Activated CD8-positive, alpha-beta memory T cell treated with anti-CD3 and anti-CD28 coated beads, Interleukin-2, amount 10 ng/mL, durations not matched to agents 7 days and 5 days (primary cell): ENCODE results near the gene GJA1. TPM values are rescaled to one million over a fixed set of nuclear protein-coding genes. Genes with fewer than 3 reads are reported as not detected.
"Not testable (repeated sequence)": the region's sequence is repeated elsewhere in the genome, so short reads cannot be mapped to it uniquely, and the experiment has no call there.

ENCODE experiments used
- ATAC-seq: fragments of 150-1000 bp; cut with Tn5 transposase; one replicate; pipeline ENCODE4 v1.10.0; 2021; ENCODE audit warnings: moderate library complexity
- CTCF ChIA-PET: fragments of 350-600 bp; sonication (Branson Sonifier 250); formaldehyde crosslinking; loops from one replicate; lab custom pipeline; 2021; ENCODE audit warnings: antibody characterized with exemption; lab: Charles Lee
- DNase-seq: peaks from one replicate; pipeline ENCODE4 v3.0.0-alpha.2; 2020
- H3K27ac Mint-ChIP-seq: one replicate; pipeline ENCODE4 v1.8.0; 2021; ENCODE audit warnings: mild to moderate bottlenecking, mixed read lengths
- H3K27me3 Mint-ChIP-seq: one replicate; pipeline ENCODE4 v1.8.0; 2021; ENCODE audit warnings: mixed read lengths
- H3K36me3 Mint-ChIP-seq: one replicate; pipeline ENCODE4 v1.8.0; 2021; ENCODE audit warnings: mild to moderate bottlenecking, mixed read lengths
- H3K4me1 Mint-ChIP-seq: one replicate; pipeline ENCODE4 v1.8.0; 2021; ENCODE audit warnings: mixed read lengths
- H3K4me3 Mint-ChIP-seq: one replicate; pipeline ENCODE4 v1.8.0; 2021; ENCODE audit warnings: mild to moderate bottlenecking, moderate library complexity, mixed read lengths
- H3K9me3 Mint-ChIP-seq: one replicate; pipeline ENCODE4 v1.8.0; 2022; ENCODE audit warnings: low read depth, mixed read lengths
- total RNA-seq, 2 experiments: library from RNA; stranded (reverse); gene quantifications; one replicate each; pipeline ENCODE4 v1.2.3, GENCODE V29; 2021

Gene GJA1
- total RNA-seq, 2 experiments from 2014 or later = not detected

GRCh38 chr6:121443971-121444541 lies 8.6 kb downstream of the GJA1 start:
- CTCF ChIA-PET = no interaction called here
- H3K4me3 Mint-ChIP-seq = no peak overlapping the region
- H3K4me1 Mint-ChIP-seq = no peaks in the 10 kb centered on the region
- ATAC-seq (no peak), DNase-seq (no peak)
- H3K27ac Mint-ChIP-seq = no peak overlapping the region
- no peaks in the 10 kb centered on the region for H3K36me3 Mint-ChIP-seq
- H3K27me3 Mint-ChIP-seq = peaks cover 5% of the 10 kb centered on the region
- H3K9me3 Mint-ChIP-seq = no peaks in the 10 kb centered on the region

DNA sequence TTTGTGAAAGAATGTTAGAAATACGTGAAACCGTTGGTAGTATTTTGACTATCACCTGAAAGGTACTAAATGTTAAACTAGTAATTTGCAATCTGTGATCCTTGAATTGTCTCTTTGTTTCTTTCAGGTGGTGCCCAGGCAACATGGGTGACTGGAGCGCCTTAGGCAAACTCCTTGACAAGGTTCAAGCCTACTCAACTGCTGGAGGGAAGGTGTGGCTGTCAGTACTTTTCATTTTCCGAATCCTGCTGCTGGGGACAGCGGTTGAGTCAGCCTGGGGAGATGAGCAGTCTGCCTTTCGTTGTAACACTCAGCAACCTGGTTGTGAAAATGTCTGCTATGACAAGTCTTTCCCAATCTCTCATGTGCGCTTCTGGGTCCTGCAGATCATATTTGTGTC lies 11.3 kb downstream of the GJA1 start:
- H3K4me3 Mint-ChIP-seq, H3K27ac Mint-ChIP-seq, H3K36me3 Mint-ChIP-seq, CTCF ChIA-PET, H3K9me3 Mint-ChIP-seq, DNase-seq, ATAC-seq, H3K27me3 Mint-ChIP-seq, H3K4me1 Mint-ChIP-seq: not testable (repeated sequence)

DNA sequence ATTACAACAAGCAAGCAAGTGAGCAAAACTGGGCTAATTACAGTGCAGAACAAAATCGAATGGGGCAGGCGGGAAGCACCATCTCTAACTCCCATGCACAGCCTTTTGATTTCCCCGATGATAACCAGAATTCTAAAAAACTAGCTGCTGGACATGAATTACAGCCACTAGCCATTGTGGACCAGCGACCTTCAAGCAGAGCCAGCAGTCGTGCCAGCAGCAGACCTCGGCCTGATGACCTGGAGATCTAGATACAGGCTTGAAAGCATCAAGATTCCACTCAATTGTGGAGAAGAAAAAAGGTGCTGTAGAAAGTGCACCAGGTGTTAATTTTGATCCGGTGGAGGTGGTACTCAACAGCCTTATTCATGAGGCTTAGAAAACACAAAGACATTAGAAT lies 12.3 kb downstream of the GJA1 start:
- H3K9me3 Mint-ChIP-seq, H3K4me1 Mint-ChIP-seq, DNase-seq, ATAC-seq, H3K4me3 Mint-ChIP-seq, CTCF ChIA-PET, H3K27me3 Mint-ChIP-seq, H3K36me3 Mint-ChIP-seq, H3K27ac Mint-ChIP-seq: not testable (repeated sequence)

GRCh38 chr6:121448528-121448927 lies 13.1 kb downstream of the GJA1 start:
- H3K4me3 Mint-ChIP-seq, H3K27me3 Mint-ChIP-seq, DNase-seq, ATAC-seq, H3K4me1 Mint-ChIP-seq, H3K27ac Mint-ChIP-seq, H3K36me3 Mint-ChIP-seq, CTCF ChIA-PET, H3K9me3 Mint-ChIP-seq: not testable (repeated sequence)

- Mint-ChIP-seq H3K9me3 (no peaks in the 10 kb centered on the region), H3K4me1 (no peaks in the 10 kb centered on the region), H3K36me3 (no peaks in the 10 kb centered on the region), H3K4me3 (no peak overlapping the region), H3K27ac (no peak overlapping the region), H3K27me3 (no peaks in the 10 kb centered on the region)
- DNase-seq (no peak), ATAC-seq (no peak)
- CTCF ChIA-PET = no interaction called here
Observed at GRCh38 chr6:121449331-121449730, 13.9 kb downstream of the GJA1 start.

DNA sequence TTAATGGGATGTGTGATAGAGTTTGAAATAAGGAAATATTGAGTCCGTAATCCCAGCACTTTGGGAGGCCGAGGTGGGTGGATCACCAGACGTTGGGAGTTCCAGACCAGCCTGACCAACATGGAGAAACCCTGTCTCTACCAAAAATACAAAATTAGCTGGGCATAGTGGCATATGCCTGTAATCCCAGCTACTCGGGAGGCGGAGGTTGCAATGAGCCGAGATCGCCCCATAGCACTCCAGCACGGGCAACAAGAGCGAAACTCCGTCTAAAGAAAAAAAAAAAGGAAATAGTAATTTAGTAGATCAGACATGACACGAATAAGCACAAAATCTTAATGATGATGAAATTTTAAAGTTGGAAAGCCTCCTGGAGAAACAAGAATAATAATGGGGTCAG lies 14.8 kb downstream of the GJA1 start:
- ATAC-seq (no peak), DNase-seq (no peak)
- Mint-ChIP-seq H3K4me1 (no peaks in the 10 kb centered on the region), H3K36me3 (no peaks in the 10 kb centered on the region), H3K4me3 (no peak overlapping the region), H3K27me3 (no peaks in the 10 kb centered on the region), H3K9me3 (no peaks in the 10 kb centered on the region), H3K27ac (no peak overlapping the region)
- CTCF ChIA-PET = no interaction called here

- Mint-ChIP-seq H3K27me3 (no peaks in the 10 kb centered on the region), H3K4me3 (no peak overlapping the region), H3K9me3 (no peaks in the 10 kb centered on the region), H3K27ac (no peak overlapping the region), H3K36me3 (no peaks in the 10 kb centered on the region), H3K4me1 (no peaks in the 10 kb centered on the region)
- CTCF ChIA-PET = no interaction called here
- ATAC-seq = no peak
- DNase-seq = no peak
Observed at GRCh38 chr6:121451250-121451649, 15.8 kb downstream of the GJA1 start.

GRCh38 chr6:121453191-121453590 lies 17.7 kb downstream of the GJA1 start:
- CTCF ChIA-PET = no interaction called here
- no peak for ATAC-seq
- Mint-ChIP-seq H3K27me3 (no peaks in the 10 kb centered on the region), H3K9me3 (no peaks in the 10 kb centered on the region), H3K4me3 (no peak overlapping the region), H3K4me1 (no peaks in the 10 kb centered on the region), H3K36me3 (no peaks in the 10 kb centered on the region), H3K27ac (no peak overlapping the region)
- no peak for DNase-seq

- H3K4me3 Mint-ChIP-seq = no peak overlapping the region
- H3K9me3 Mint-ChIP-seq = no peaks in the 10 kb centered on the region
- CTCF ChIA-PET = no interaction called here
- H3K27me3 Mint-ChIP-seq = no peaks in the 10 kb centered on the region
- H3K27ac Mint-ChIP-seq = no peak overlapping the region
- no peaks in the 10 kb centered on the region for H3K4me1 Mint-ChIP-seq
- no peak for DNase-seq
- ATAC-seq = no peak
- H3K36me3 Mint-ChIP-seq = no peaks in the 10 kb centered on the region
Observed at GRCh38 chr6:121460170-121460569, 24.7 kb downstream of the GJA1 start.

DNA sequence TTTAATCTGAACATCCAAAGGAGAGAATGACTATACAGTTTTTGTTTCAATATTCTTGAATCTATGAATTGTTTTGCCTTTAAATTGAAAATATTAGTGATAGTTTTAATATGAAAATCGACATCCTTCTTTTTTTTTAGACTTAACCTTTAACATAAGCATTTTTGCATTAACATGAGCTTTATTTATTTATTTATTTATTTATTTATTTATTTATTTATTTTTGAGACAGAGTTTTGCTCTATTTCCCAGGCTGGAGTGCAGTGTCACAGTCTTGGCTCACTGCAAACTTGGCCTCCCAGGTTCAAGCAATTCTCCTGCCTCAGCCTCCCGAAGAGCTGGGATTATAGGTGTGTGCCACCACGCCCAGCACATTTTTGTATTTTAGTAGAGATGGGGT lies 27.6 kb downstream of the GJA1 start:
- H3K4me1 Mint-ChIP-seq = no peaks in the 10 kb centered on the region
- DNase-seq (no peak), ATAC-seq (no peak)
- H3K36me3 Mint-ChIP-seq = no peaks in the 10 kb centered on the region
- CTCF ChIA-PET = no interaction called here
- no peaks in the 10 kb centered on the region for H3K9me3 Mint-ChIP-seq
- no peak overlapping the region for H3K4me3 Mint-ChIP-seq
- no peak overlapping the region for H3K27ac Mint-ChIP-seq
- H3K27me3 Mint-ChIP-seq = no peaks in the 10 kb centered on the region

DNA sequence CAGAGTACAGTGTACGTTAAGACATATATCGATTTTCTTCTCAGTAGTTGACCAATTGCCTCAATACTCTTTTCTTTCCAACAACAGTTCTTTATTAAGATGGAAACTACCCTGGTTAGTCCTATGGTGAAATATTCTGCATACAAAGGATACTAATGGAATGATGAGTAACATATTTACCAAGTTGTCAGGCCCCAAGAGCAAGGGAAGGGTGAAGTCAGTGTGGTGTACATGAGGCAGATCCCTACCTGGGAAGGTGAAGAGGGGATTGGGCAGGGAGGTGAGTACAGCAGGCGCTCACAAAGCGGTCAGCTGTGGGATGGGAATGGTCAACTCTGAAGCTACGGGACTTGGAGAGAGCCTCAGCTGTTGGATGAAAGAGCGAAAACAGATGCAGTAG lies 29.7 kb downstream of the GJA1 start:
- Mint-ChIP-seq H3K27ac (no peak overlapping the region), H3K36me3 (no peaks in the 10 kb centered on the region), H3K4me1 (no peaks in the 10 kb centered on the region), H3K9me3 (no peaks in the 10 kb centered on the region), H3K27me3 (no peaks in the 10 kb centered on the region), H3K4me3 (no peak overlapping the region)
- DNase-seq (no peak), ATAC-seq (no peak)
- CTCF ChIA-PET = no interaction called here

GRCh38 chr6:121479486-121480098 lies 44.1 kb downstream of the GJA1 start:
- H3K4me1 Mint-ChIP-seq = no peaks in the 10 kb centered on the region
- H3K27me3 Mint-ChIP-seq = no peaks in the 10 kb centered on the region
- no peaks in the 10 kb centered on the region for H3K9me3 Mint-ChIP-seq
- H3K4me3 Mint-ChIP-seq = no peak overlapping the region
- DNase-seq = no peak
- H3K27ac Mint-ChIP-seq = no peak overlapping the region
- ATAC-seq = no peak
- CTCF ChIA-PET = no interaction called here
- H3K36me3 Mint-ChIP-seq = no peaks in the 10 kb centered on the region

DNA sequence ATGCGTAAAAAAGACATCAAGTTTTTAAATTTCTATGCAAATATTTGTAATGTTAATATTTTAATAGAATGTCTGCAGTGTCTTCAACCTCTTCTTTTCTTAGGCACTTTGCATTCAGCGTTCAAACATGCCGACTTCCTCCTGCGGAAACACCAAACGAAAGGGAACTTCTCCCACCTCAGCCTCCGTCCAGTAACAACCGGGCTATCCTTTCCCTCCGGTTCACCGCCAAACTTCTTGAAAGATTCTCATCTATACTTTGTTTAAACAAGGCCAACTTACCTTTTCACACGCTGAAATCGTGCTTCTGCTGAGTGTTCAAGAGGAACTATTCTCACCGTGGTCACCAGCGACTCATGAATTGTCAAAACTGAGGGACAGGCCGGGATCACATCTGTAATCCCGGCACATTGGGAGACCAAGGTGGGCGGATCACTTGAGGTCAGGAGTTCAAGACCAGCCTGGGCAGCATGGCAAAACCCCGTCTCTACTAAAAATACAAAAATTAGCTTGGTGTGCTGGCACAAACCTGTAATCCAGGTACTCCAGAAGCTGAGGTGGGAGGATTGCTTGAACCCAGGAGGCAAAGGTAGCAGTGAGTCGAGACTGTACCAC lies 44.8 kb downstream of the GJA1 start:
- ATAC-seq = no peak
- H3K4me1 Mint-ChIP-seq = no peaks in the 10 kb centered on the region
- H3K4me3 Mint-ChIP-seq = no peak overlapping the region
- no peaks in the 10 kb centered on the region for H3K27me3 Mint-ChIP-seq
- no peaks in the 10 kb centered on the region for H3K9me3 Mint-ChIP-seq
- no peak for DNase-seq
- no peaks in the 10 kb centered on the region for H3K36me3 Mint-ChIP-seq
- no peak overlapping the region for H3K27ac Mint-ChIP-seq
- CTCF ChIA-PET = no interaction called here

- no peaks in the 10 kb centered on the region for H3K9me3 Mint-ChIP-seq
Observed at GRCh38 chr6:121482004-121482693, 46.7 kb downstream of the GJA1 start.

More at GRCh38 chr6:121482004-121482693, 46.7 kb downstream of the GJA1 start:
- H3K4me3 Mint-ChIP-seq = no peak overlapping the region
- no peaks in the 10 kb centered on the region for H3K4me1 Mint-ChIP-seq
- DNase-seq (no peak), ATAC-seq (no peak)
- CTCF ChIA-PET = no interaction called here
- no peaks in the 10 kb centered on the region for H3K27me3 Mint-ChIP-seq
- no peak overlapping the region for H3K27ac Mint-ChIP-seq
- H3K36me3 Mint-ChIP-seq = no peaks in the 10 kb centered on the region
